ENCODE measurements around the gene CRK.

DNA sequence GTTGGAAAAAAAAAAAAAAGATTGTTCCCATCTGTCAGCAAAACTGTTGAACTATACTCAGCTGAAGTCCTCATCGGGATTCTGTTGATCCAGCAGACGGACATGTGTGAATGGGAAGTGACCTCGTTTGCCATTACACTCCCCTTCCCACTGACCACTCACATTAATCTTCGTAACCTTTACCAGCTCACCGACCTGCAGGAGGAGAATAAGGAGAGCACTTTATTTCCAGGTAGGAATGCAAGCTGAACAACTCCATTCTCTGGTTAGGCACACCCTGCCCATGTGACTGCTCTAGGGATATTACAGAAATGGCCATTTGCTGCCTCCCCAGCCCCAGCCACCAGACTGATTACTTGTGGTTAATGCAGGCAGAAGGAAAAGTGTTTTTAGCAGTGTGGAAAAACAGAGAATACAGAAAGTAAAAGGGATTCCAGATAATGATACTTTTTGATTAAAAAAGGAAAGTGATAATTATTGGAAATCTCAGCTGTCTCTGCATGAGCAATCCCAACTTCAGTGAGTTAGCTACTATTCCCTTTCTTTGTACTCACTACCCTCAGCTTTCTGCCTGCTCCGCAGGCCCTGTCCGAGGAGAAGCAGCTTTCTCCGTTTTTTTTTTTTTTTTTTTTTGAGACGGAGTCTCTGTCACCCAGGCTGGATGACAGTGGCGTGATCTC is 32.4 kb downstream of the CRK start:
- no peak for TF ChIP-seq CTCF (IDR thresholded peaks at IDR 0.05)
- no peak for TF ChIP-seq POLR2A (IDR thresholded peaks at IDR 0.05; ENCODE audit: low read depth)
- TF ChIP-seq EP300 (IDR thresholded peaks at IDR 0.05), result no peak
- no peak for TF ChIP-seq POLR2AphosphoS5 (IDR thresholded peaks at IDR 0.05)
